BJ (cell line): ENCODE measurements around the gene SLC34A2. TPM values are rescaled to one million over a fixed set of nuclear protein-coding genes. Genes with fewer than 3 reads are reported as not detected.

Experiments
- CTCF ChIA-PET: fragments of 350-600 bp; formaldehyde crosslinking; extraction: SDS; loops from one replicate; lab custom pipeline; 2021; ENCODE audit warnings: antibody characterized with exemption, inconsistent platforms; lab: Yijun Ruan, JAX
- POLR2A ChIA-PET: fragments of 300-600 bp; sonication (Branson Sonifier 250); formaldehyde crosslinking; extraction: SDS; loops from one replicate; lab custom pipeline; 2021; ENCODE audit warnings: antibody characterized with exemption; lab: Charles Lee
- DNase-seq: peaks from one replicate; pipeline ENCODE4 v3.0.0-alpha.2; 2011; ENCODE audit warnings: low read depth
- H3K27me3 ChIP-seq: 2 replicates; pipeline ENCODE4 v1.6.0; 2011; ENCODE audit warnings: low read length; ENCODE audit not compliant: control insufficient read depth, insufficient read depth
- H3K36me3 ChIP-seq: 2 replicates; pipeline ENCODE4 v1.5.1; 2011; ENCODE audit warnings: low read length; ENCODE audit not compliant: control insufficient read depth, insufficient read depth
- H3K4me3 ChIP-seq: 2 replicates; pipeline ENCODE4 v1.5.1; 2011; ENCODE audit warnings: low read depth, mild to moderate bottlenecking, control low read depth, low read length
- polyA plus RNA-seq: library from polyadenylated mRNA; depleted of rRNA; stranded (reverse); fragments of >200 nt; gene quantifications from 2 replicates; pipeline ENCODE4 v1.2.3, GENCODE V29; 2011; rRNA removed
- small RNA-seq: library from RNA; depleted of rRNA; stranded (forward); fragments of <200 nt; gene quantifications from one replicate; pipeline ENCODE3, GENCODE V24; 2012; ENCODE audit warnings: low replicate concordance, low read depth; ENCODE audit not compliant: insufficient read length
- TF ChIP-seq, protein P1 (sequence below): IDR thresholded peaks from 2 replicates; pipeline ENCODE4 v1.5.1; 2011; ENCODE audit warnings: low read depth, mild to moderate bottlenecking, control low read depth, inconsistent platforms, low read length, moderate library complexity; ENCODE audit not compliant: insufficient read depth

SLC34A2 gene
- polyA plus RNA-seq, 1 experiment = 0.02 TPM

DNA sequence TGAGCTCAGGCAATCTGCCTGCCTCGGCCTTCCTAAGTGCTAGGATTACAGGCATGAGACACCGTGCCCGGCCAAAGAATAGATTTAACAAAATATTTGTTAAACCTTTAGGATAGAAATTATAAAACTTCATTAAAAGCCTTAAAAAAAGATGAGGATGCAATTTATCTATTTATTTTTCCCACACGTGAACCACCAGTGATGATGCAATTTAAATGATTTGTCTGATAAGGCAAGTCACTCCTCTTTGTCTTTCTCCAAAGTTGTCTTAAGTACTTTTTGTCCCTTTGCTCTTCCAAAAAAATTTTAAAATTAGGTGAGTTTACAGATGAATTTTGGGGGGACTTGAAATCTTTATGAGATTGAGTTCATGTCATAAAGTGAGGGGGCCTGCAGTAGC lies 58.2 kb downstream of the SLC34A2 start:
- Histone ChIP-seq H3K27me3 (no peaks in the 10 kb centered on the region), H3K4me3 (no peak overlapping the region), H3K36me3 (no peaks in the 10 kb centered on the region)
- DNase-seq = no peak
- CTCF ChIA-PET = no interaction called here
- POLR2A ChIA-PET = no interaction called here
- TF ChIP-seq, protein P1, sequence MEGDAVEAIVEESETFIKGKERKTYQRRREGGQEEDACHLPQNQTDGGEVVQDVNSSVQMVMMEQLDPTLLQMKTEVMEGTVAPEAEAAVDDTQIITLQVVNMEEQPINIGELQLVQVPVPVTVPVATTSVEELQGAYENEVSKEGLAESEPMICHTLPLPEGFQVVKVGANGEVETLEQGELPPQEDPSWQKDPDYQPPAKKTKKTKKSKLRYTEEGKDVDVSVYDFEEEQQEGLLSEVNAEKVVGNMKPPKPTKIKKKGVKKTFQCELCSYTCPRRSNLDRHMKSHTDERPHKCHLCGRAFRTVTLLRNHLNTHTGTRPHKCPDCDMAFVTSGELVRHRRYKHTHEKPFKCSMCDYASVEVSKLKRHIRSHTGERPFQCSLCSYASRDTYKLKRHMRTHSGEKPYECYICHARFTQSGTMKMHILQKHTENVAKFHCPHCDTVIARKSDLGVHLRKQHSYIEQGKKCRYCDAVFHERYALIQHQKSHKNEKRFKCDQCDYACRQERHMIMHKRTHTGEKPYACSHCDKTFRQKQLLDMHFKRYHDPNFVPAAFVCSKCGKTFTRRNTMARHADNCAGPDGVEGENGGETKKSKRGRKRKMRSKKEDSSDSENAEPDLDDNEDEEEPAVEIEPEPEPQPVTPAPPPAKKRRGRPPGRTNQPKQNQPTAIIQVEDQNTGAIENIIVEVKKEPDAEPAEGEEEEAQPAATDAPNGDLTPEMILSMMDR = no peak

DNA sequence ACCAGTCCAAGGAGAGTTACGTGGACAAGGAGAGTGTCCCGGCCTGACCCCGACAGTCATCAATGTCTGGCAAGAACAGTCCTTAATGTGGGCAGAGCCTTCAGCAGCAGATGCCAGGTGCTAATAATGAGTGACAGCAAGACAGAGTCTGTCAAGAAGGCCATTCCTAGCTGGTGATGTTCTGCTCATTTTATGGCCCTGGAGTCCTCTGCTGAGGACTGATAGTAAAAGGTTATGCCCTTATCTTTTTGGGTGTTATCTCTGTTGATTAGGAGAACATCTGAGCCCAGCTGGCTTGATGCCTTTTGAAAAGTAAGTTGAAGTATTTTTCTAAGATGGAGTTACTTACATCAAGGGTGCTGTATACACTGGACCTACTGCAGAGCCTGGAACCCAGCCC lies 67.3 kb downstream of the SLC34A2 start:
- DNase-seq = no peak
- TF ChIP-seq, protein P1 = no peak
- peaks cover 2% of the 10 kb centered on the region; the same call in 1 of the 2 replicates for H3K27me3 ChIP-seq
- no peaks in the 10 kb centered on the region for H3K36me3 ChIP-seq
- H3K4me3 ChIP-seq = no peak overlapping the region
- ChIA-PET POLR2A (no interaction called here), CTCF (no interaction called here)

DNA sequence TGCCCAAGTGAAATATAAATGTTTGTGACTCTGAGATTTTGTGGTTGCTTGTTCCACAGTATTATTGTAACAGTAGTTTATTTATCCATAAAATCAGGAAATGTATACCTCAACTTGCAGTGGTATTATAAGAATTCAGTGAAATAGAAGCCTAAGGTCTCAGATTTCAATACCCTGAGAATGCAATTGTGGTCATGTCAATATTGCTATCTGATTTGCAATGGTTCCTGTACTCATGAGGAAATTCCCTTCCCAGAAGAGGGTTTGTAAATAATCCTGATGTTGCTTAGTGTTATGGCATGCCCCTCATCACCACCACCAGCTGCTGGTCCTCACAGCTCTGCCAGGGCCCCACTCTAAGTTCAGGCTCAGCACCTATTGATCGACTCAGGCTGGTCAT lies 67.8 kb downstream of the SLC34A2 start:
- no peaks in the 10 kb centered on the region for H3K36me3 ChIP-seq
- no peak overlapping the region for H3K4me3 ChIP-seq
- peaks cover 2% of the 10 kb centered on the region; the same call in 1 of the 2 replicates for H3K27me3 ChIP-seq
- CTCF ChIA-PET = no interaction called here
- TF ChIP-seq, protein P1 = no peak
- POLR2A ChIA-PET = no interaction called here
- DNase-seq = no peak

DNA sequence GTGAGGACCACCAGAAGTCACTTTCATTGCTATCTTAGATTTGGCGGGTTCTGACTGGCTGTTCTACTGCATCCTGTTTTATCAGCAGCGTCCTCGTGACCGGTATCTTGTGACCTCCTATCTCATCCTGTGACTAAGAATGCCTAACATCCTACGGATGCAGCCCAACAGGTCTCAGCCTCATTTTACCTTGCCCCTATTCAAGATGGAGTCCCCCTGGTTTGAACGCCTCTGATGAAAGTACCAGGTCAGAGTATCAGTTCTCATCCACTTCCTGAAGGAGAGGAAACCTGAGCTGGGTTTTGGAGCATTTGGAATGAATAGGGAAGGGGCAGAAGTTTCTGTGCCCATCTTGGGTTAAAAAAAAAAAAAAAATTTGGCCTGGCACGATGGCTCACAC lies 70.2 kb downstream of the SLC34A2 start:
- no peaks in the 10 kb centered on the region for H3K36me3 ChIP-seq
- ChIA-PET CTCF (no interaction called here), POLR2A (interaction anchor here (0.7 kb wide), 1 partner anchor 21 kb away, joined by 5 read pairs; no protein-coding TSS in a partner anchor)
- TF ChIP-seq, protein P1 = no peak
- H3K4me3 ChIP-seq = no peak overlapping the region
- peaks cover 2% of the 10 kb centered on the region; the same call in 1 of the 2 replicates for H3K27me3 ChIP-seq
- DNase-seq = no peak

DNA sequence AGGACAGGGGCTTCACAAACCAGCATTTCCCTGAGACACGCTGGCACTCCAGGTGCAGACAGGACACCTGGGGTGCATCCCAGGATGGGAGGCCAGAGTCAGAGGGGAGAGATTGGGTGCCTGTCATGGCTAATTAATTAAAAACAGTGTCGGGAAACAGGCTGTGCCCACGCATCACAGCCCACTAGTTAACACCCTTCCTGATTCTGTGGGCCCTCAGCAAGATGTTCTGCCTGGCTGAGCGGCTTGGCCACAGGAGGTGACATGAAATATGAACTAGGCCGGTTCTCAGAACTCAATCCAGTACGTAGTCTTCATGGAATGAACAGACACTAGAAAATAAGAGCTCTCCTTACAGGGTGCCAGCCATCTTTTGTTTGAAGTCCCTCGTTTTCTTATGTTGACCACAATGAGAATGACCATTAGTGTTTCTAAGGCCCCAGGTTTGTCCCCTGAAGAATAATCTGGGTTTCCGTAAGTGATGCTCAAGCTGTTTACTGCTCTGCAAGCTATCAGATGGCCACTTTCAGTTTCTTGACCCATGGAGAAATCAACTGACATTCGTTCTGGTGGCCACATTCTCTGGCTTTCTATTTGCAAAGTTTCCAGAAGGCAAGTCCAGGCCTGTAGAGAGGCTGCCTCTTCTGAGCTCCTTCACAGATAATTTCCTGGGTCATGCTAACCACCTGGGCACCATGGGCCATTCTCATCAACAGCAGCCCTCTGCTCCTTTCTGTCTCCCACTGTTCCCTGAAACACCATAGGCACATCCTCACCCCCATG lies 72.3 kb downstream of the SLC34A2 start:
- ChIA-PET CTCF (interaction anchor here (1.0 to 1.5 kb wide), 2 partner anchors 40 to 288 kb away, joined by 3 read pairs; no protein-coding TSS in a partner anchor), POLR2A (no interaction called here)
- H3K27me3 ChIP-seq = no peaks in the 10 kb centered on the region; the same call in 1 of the 2 replicates
- TF ChIP-seq, protein P1 = no peak
- no peaks in the 10 kb centered on the region for H3K36me3 ChIP-seq
- H3K4me3 ChIP-seq = no peak overlapping the region
- DNase-seq = no peak

Small RNA genes within 50 kb of the gene (small RNA-seq; reads per million reads assigned to genes)
- gene AC092436.3 (not detected), gene MTND4LP22 (not detected), gene RPS29P11 (not detected)

Other genes with a start within 250 kb of the SLC34A2 start
- 13.0 and 25.0 TPM in 2 replicates for gene SEL1L3, start 207.1 kb downstream of the SLC34A2 start, polyA plus RNA-seq